HG03108 (cell line): ENCODE results near the gene HNF1A.

Source experiments
- ATAC-seq: cut with Tn5 transposase; IDR thresholded peaks from one replicate; pipeline ENCODE4 v1.9.1; 2021; ENCODE audit warnings: moderate library complexity; ENCODE audit not compliant: unreplicated experiment

Gene HNF1A

GRCh38 chr12:120984351-120984898, 6.1 kb downstream of the HNF1A start:
- ATAC-seq = no peak

- ATAC-seq = no peak
Measured at GRCh38 chr12:120988234-120988633, 9.9 kb downstream of the HNF1A start.

DNA sequence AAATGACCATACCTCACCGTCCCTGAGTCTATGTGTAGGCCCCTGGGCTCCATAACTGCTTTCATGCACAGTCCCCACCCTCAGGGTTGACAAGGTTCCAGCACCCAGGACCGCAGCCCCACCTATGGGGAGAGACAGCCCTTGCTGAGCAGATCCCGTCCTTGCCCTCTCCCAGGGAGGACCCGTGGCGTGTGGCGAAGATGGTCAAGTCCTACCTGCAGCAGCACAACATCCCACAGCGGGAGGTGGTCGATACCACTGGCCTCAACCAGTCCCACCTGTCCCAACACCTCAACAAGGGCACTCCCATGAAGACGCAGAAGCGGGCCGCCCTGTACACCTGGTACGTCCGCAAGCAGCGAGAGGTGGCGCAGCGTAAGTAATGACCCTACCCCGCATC, 10.3 kb downstream of the HNF1A start:
- ATAC-seq = no peak

DNA sequence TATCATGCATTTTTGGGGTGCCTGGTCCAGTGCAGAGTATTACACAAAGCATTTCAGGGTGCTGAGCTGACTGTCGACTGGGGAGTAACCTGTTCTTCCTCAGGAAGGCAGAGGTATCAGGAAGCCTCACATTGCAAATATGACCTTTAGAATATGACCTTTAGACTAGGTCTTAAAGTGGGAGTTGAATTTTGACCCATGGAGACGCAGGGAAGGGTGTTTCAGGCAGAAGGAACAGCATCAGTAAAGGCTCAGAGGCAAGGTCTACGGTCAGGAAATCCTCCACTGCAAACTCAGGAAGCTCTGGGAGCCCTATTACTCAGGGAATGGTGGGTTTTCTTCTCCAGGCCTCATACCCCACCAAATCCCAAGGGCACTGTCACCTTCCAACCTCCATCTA, 11.3 kb downstream of the HNF1A start:
- ATAC-seq = no peak

- ATAC-seq = no peak
Measured at GRCh38 chr12:120990487-120991055, 12.2 kb downstream of the HNF1A start.

DNA sequence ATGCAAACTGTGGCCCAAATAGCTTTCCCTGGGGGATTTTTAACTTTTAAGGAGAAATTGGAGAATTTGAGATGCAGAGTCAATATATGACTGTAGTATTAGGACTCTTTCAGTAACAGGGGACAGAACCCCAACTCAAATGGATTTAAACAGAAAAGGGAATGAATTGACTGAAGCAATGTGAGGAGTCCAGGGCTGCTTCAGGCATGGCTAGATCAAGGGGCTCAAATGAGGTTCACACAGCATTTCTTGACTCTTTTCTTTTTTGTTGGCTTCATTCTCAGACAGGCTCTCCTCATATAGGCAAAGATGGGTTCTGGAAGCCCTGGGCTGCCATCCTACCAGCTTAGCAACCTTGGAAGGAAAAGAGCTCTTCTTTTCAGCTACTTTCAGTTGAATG, 13.6 kb downstream of the HNF1A start:
- no peak for ATAC-seq

GRCh38 chr12:120992989-120993388, 14.6 kb downstream of the HNF1A start:
- no peak for ATAC-seq

- ATAC-seq = no peak
Measured at GRCh38 chr12:120993496-120993895, 15.2 kb downstream of the HNF1A start.

GRCh38 chr12:120994059-120994458, 15.7 kb downstream of the HNF1A start:
- ATAC-seq = no peak

DNA sequence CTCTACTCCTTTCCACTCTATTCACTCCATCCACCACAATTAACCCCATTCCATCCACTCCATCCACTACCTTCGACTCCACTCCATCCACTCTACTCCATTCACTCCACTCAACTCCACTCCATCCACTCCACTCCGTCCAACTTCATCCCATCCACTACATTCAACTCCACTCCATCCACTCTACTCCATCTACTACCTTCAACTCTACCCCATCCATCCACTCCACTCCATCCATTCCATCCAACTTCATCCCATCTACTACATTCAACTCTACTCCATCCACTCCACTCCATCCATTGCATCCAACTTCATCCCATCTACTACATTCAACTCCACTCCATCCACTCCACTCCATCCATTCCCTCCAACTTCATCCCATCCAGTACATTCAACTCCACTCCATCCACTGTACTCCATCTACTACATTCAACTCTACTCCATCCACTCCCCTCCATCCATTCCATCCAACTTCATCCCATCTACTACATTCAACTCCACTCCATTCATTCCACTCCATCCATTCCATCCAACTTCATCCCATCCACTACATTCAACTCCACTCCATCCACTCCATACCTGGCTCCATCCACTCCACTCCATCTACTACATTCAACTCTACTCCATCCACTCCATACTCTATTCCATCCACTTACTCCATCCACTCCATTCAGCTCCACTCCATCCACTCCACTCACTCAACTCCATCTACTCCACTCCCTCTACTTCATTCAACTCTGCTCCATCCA, 16.4 kb downstream of the HNF1A start:
- ATAC-seq = no peak

DNA sequence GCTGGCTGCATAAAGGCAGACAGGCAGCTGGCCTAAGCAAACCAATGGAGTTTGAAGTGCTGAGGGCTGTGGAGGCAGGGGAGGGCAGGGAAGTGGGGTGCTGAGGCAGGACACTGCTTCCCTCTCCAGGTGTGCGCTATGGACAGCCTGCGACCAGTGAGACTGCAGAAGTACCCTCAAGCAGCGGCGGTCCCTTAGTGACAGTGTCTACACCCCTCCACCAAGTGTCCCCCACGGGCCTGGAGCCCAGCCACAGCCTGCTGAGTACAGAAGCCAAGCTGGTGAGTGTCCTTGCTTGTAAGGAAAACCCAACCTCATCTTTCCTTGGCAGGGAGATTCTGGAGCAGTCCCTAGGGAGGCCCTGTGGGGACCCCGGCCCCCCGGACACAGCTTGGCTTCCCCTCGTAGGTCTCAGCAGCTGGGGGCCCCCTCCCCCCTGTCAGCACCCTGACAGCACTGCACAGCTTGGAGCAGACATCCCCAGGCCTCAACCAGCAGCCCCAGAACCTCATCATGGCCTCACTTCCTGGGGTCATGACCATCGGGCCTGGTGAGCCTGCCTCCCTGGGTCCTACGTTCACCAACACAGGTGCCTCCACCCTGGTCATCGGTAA, 17.9 kb downstream of the HNF1A start:
- no peak for ATAC-seq

DNA sequence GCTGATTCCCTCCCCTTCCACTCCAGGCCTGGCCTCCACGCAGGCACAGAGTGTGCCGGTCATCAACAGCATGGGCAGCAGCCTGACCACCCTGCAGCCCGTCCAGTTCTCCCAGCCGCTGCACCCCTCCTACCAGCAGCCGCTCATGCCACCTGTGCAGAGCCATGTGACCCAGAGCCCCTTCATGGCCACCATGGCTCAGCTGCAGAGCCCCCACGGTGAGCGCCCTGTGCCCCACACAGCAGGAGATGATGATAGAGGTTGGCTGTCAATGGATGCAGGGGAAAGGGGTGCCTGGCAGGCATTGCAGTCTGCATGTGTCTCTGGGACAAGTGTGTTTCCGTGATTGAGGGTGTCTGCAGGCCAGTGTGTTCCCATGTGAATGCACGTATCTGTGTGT, 19.1 kb downstream of the HNF1A start:
- no peak for ATAC-seq

- ATAC-seq = no peak
Measured at GRCh38 chr12:120998435-120998834, 20.1 kb downstream of the HNF1A start.

DNA sequence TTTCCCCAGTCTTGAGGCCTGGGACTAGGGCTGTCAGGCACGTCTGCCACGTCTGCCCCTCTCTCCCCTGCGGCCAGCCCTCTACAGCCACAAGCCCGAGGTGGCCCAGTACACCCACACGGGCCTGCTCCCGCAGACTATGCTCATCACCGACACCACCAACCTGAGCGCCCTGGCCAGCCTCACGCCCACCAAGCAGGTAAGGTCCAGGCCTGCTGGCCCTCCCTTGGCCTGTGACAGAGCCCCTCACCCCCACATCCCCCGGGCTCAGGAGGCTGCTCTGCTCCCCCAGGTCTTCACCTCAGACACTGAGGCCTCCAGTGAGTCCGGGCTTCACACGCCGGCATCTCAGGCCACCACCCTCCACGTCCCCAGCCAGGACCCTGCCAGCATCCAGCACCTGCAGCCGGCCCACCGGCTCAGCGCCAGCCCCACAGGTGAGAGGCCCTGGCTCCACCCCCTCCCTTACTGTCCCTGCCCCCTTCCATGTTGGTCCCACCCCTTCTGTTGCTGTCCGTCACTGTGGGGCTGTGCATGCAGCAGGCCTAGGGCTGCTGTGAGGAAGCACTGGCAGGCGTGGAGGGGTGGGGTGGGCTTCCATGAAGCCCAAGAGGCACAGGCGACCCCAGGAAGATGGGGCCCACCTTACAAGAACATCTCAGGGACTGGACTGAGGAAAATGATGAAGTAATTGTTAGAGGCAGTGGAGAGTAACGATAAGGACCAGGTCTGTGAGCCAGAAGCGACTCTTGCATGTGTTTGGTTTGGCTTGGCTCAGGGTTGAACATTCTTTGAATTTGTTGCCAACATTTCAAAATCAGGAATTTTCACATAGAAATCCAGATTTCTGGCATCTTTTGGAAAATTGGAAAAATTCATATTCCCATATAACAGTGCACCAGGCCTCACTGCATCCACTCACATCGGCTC, 21.1 kb downstream of the HNF1A start:
- no peak for ATAC-seq

GRCh38 chr12:121000530-121000929, 22.2 kb downstream of the HNF1A start:
- no peak for ATAC-seq

DNA sequence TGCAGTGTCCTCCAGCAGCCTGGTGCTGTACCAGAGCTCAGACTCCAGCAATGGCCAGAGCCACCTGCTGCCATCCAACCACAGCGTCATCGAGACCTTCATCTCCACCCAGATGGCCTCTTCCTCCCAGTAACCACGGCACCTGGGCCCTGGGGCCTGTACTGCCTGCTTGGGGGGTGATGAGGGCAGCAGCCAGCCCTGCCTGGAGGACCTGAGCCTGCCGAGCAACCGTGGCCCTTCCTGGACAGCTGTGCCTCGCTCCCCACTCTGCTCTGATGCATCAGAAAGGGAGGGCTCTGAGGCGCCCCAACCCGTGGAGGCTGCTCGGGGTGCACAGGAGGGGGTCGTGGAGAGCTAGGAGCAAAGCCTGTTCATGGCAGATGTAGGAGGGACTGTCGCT, 22.7 kb downstream of the HNF1A start:
- no peak for ATAC-seq

GRCh38 chr12:121001841-121002483, 23.6 kb downstream of the HNF1A start:
- no peak for ATAC-seq

- no peak for ATAC-seq
Measured at GRCh38 chr12:121003650-121004049, 25.3 kb downstream of the HNF1A start.

DNA sequence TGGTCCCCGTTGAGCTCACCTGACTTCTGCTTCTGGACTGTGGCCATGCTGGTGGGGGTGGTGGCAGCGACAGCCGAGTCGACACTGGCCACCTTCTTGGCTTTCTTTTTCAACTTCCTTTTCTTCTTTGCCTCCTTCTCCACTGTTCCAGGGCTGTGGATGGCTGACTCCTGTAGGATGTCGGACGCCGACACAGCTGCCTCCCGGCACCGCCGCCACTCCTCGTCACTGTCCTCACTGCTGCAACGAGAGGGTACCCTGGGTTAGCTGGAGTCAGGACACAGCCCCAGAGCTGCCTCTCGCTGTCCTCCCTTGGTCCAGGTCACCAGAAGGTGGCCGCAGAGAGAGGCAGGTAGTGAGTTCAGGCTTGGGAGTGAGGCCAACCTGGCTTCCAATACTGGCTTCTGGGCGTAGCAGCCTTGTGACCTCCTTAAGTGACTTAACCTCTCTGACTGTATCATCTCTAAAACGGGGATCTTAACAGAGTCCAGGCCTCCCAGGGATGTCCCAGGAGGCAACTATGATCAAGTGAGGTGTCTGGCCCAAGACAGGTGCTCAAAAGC, 26.0 kb downstream of the HNF1A start:
- no peak for ATAC-seq

DNA sequence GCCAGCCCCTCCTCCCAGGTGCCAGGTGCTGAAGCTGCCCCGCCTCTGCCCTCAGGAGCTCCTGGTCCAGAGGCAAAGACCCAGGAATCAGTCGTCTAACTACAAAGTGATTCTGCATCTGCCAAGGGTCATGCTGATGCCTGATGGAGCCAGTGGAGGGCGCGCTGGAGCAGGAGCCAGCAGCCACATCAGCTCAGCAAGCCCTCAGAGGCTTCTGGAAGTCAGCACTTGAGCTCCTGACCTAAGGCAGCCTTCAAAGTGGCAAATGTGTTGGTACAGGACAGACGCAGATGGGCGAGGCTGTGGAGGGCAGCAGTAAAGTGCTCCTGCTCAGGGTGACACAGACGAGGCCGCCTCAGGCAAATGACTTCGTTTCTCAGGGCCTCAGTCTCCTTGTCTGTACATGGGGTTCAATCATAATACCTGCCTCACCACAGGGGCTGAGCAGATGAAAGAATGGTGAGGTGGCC, 27.0 kb downstream of the HNF1A start:
- ATAC-seq = no peak
